Ascending aorta (tissue), 2 donors: ENCODE measurements around the gene DDX23. TPM values are rescaled to one million over a fixed set of nuclear protein-coding genes. Genes with fewer than 3 reads are reported as not detected.
A peak's percentile ranks its signal among the peaks of the same experiment; 100 is the strongest.

Experiments used
- DNase-seq, 2 donors: peaks; one replicate each; pipeline ENCODE4 v3.0.0-alpha.2; 2019; ENCODE audit warnings: low spot score in 2 of 2
- H3K27ac ChIP-seq, 2 donors: fragments of 200-600 bp; sonication (generic); one replicate each; pipeline ENCODE4 v1.5.1; 2016 to 2017; ENCODE audit warnings: mild to moderate bottlenecking in 1 of 2
- H3K27me3 ChIP-seq: fragments of 200-600 bp; sonication (generic); one replicate; pipeline ENCODE4 v1.5.1; 2017
- H3K36me3 ChIP-seq, 2 donors: fragments of 200-600 bp; sonication (generic); one replicate each; pipeline ENCODE4 v1.5.1; 2016
- H3K4me1 ChIP-seq, 2 donors: fragments of 200-600 bp; sonication (generic); one replicate each; pipeline ENCODE4 v1.5.1; 2016 to 2017; ENCODE audit warnings: mild to moderate bottlenecking in 1 of 2
- H3K4me3 ChIP-seq, 2 donors: fragments of 200-600 bp; sonication (generic); one replicate each; pipeline ENCODE4 v1.5.1; 2016 to 2017; ENCODE audit warnings: mild to moderate bottlenecking in 1 of 2
- H3K9me3 ChIP-seq, 2 donors: fragments of 200-600 bp; sonication (generic); one replicate each; pipeline ENCODE4 v1.5.1; 2016
- CTCF ChIP-seq, 3 experiments: fragments of 200-600 bp in 2 of 3; fragments of 450-650 bp in 1 of 3; sonication (generic) in 2 of 3; IDR thresholded peaks; one replicate each; pipeline ENCODE4 v1.5.1; 2016 to 2019; ENCODE audit warnings: antibody characterized with exemption in 3 of 3, mild to moderate bottlenecking in 1 of 3, moderate library complexity in 1 of 3
- intact Hi-C: fragments of 100-400 bp; cut with DNase I; formaldehyde crosslinking; loops from one replicate; pipeline ENCODE4 v1.15.1; 2023
- total RNA-seq: library from RNA; depleted of rRNA; stranded (reverse); fragments of >200 nt; gene quantifications from one replicate; pipeline ENCODE4 v1.1.0, GENCODE V29; 2016

Gene DDX23
- total RNA-seq, 1 donor from 2014 or later, result 39.4 TPM

GRCh38 chr12:48822139-48822538 lies 29.8 kb downstream of the DDX23 start:
- Histone ChIP-seq H3K36me3 (peaks cover 2 to 24% of the 10 kb centered on the region in 2 donors), H3K9me3 (no peaks in the 10 kb centered on the region), H3K4me1 (peaks cover 3 to 14% of the 10 kb centered on the region in 2 donors), H3K4me3 (no peak overlapping the region), H3K27ac (no peak overlapping the region), H3K27me3 (no peaks in the 10 kb centered on the region)
- DNase-seq, result no peak
- no peak for TF ChIP-seq CTCF (IDR thresholded peaks at IDR 0.05)
- intact Hi-C loops, result no loop called here

GRCh38 chr12:48819986-48820725 lies 31.8 kb downstream of the DDX23 start:
- H3K36me3 ChIP-seq, result peaks cover 0 to 10% of the 10 kb centered on the region in 2 donors
- no peaks in the 10 kb centered on the region for H3K27me3 ChIP-seq
- DNase-seq, result no peak
- no peaks in the 10 kb centered on the region for H3K9me3 ChIP-seq
- H3K4me1 ChIP-seq, result peaks cover 11 to 24% of the 10 kb centered on the region in 2 donors
- no peak overlapping the region for H3K4me3 ChIP-seq
- no peak overlapping the region for H3K27ac ChIP-seq
- no peak for TF ChIP-seq CTCF (IDR thresholded peaks at IDR 0.05)
- intact Hi-C loops, result no loop called here

DNA sequence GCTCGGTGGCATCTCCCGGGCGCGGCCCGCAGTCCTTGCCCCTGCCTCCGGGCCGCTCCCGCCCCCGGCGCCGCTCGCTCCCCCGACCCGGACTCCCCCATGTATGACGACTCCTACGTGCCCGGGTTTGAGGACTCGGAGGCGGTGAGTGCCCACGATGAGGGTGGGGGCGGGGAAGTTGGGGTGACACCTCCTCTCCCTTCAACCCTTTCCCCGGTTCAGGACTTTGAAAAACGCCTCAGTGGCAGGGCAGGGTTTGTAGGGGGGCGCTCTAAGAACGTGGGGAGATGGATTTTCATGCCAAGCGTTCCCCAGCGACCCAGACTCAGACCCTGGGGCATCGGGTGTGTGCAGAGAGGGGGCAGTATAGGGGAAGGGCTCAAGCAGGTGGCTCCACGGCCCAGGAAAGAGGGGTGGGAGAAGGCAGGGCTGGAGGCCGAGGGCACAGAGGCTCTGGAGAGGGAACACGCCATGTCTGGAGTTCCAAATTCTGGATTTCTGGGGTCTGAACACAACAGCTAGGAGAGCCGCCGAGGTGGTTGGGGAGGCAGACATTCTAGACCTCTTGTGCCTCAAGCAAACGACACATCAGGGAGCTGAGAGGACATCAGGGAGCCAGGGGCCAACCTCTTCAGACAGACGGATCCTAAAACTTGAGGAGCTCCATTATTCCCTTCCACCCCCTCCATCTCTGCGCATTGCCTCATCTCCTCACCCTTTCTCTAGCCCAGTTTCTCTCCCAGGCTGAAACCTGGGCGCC lies 33.0 kb downstream of the DDX23 start:
- peak overlapping the region; percentile 77 to 96 for H3K4me3 ChIP-seq
- no peak for DNase-seq
- intact Hi-C loops, result no loop called here
- H3K4me1 ChIP-seq, result peaks cover 11 to 28% of the 10 kb centered on the region in 2 donors
- H3K27me3 ChIP-seq, result no peaks in the 10 kb centered on the region
- peaks cover 0 to under 1% of the 10 kb centered on the region in 2 donors for H3K36me3 ChIP-seq
- no peaks in the 10 kb centered on the region for H3K9me3 ChIP-seq
- TF ChIP-seq CTCF (IDR thresholded peaks at IDR 0.05), result peak in 2 of 3 experiments; percentile 12 to 31
- peak overlapping the region; percentile 39 for H3K27ac ChIP-seq

DNA sequence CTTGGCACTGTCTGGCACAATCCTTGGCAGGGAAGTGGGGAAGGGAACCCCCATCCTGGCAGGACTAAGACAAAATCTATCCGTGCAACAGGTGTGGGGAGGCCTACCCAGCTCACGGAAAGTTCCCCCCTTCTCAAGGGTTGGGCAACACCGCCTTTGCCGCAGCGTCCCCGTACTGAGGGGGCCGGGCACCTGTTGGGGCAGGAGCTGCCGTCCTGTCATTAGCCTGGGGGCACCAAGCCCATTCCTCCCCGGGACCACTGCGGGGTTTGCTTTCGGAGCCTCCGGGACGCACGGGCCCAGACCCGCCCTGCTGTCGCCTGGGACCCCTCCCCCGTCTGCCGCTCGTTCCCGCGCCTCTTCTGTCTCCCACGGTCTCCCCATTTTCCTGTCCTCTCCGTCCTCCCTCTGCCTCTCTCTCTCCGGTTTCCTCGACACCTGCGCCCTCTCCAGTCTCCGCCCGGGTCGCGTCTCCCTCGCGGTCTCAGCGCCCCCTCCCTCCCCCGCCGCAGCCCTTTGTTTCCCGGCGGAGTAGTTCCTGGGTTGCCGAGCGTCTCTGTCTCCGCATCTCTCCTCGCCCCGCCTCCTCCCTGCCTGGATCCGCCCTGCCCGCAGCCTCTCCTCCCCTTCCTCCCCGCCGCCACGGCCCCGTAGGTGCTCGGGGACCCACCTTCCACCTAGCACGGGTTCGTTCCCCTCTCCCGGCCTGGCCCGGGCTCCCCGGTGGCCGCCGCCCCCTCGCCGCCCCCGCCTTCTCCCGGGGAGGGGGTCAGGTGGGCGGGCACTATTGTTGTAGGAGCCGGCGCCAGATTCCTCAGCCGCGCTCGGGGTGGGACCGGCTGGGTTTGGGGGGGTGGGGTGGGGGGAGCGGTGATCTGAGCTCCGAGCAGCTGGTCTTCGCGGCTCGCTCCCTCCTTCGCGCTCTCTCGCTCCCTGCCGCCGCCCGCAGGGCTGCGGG lies 33.8 kb downstream of the DDX23 start, which contains the start of gene CACNB3:
CACNB3 (plus strand) TSS at position 624 of the 958 bp plus-strand sequence. CDS start 434 bp downstream, outside the sequence.
- Histone ChIP-seq H3K27ac (peak within 1 kb of the TSS; percentile 39), H3K4me3 (peak within 1 kb of the TSS; percentile 77 to 96), H3K27me3 (no peaks in the 10 kb centered on the region), H3K4me1 (peaks cover 11 to 36% of the 10 kb centered on the region in 2 donors), H3K36me3 (no peaks in the 10 kb centered on the region), H3K9me3 (no peaks in the 10 kb centered on the region)
- TF ChIP-seq CTCF (IDR thresholded peaks at IDR 0.05), result no peak
- DNase-seq, result peak in 1 of 2 donors; percentile 84
- intact Hi-C loops, result no loop called here
